Measurements from ENCODE around the gene ATP23.

DNA sequence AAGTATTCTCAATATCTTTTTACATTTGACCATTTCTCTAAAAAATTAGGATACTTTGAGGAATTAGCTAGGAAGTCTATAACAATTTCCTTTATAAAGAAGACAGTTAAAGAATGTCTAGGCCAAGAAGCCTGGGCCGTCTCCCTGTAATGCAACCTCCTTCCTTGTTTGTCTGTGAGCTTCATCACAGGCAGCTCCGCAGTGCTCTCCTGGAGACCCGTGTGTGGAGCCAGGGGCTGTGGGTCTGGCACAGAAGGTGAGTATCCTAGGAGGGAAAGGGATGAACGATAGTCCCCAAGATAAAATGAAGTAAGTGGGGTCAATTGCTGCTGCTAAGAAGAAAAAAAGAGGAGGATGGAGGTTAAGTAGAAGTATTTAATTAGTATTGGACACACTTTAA is 31.8 kb upstream of the ATP23 start:
- TF ChIP-seq POLR2A (IDR thresholded peaks at IDR 0.05; ENCODE audit: low read length): no peak
- TF ChIP-seq GATA1 (IDR thresholded peaks at IDR 0.05; ENCODE audit: low read depth, low read length): no peak
